GM23248 (cell line): ENCODE data around the gene IFNK.

Source experiments
- EZH2 ChIP-seq: fragments of 200-600 bp; sonication (generic); IDR thresholded peaks from 2 replicates; pipeline ENCODE4 v1.6.1; 2018; ENCODE audit warnings: antibody characterized with exemption, mild to moderate bottlenecking; ENCODE audit not compliant: insufficient read depth, poor library complexity, severe bottlenecking
- EZH2phosphoT487 ChIP-seq: fragments of 200-600 bp; sonication (generic); IDR thresholded peaks from 2 replicates; pipeline ENCODE4 v1.6.1; 2018; ENCODE audit warnings: antibody characterized with exemption, moderate library complexity, mild to moderate bottlenecking, low read depth; ENCODE audit not compliant: insufficient read depth

DNA sequence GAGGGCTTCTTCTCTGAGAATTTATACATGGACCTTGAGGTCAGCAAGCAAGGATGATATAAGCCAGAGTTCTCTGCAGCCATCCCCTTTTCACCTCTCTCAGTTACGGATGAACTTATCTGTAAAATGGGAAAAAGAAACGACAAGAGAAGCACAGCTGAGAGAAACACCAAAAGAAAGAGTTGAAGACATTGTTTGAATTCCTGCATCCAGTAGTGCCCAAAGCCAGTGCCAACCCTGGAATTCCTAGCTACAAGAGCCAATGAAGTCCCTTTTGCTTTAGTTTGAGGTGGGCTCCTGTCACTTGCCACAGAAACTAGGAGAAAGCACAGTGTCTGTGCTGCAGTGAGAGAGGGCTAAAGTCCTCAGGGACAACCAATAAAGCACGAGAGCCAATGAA lies 12.1 kb downstream of the IFNK start:
- TF ChIP-seq EZH2 (no peak), EZH2phosphoT487 (no peak)
